Uterus (tissue), 4 donors: ENCODE data around the gene CHMP1A. TPM values are rescaled to one million over a fixed set of nuclear protein-coding genes. Genes with fewer than 3 reads are reported as not detected.

Experiments used
- DNase-seq, 2 donors: peaks; one replicate each; pipeline ENCODE4 v3.0.0-alpha.2; 2019 to 2020
- H3K27ac ChIP-seq, 2 donors: fragments of 200-600 bp; sonication (generic); 1 replicate in 1 of 2; 2 replicates in 1 of 2; pipeline ENCODE4 v1.5.1; 2016 to 2018
- H3K27me3 ChIP-seq, 2 donors: fragments of 200-600 bp; sonication (generic); one replicate each; pipeline ENCODE4 v1.5.1; 2018 to 2019; ENCODE audit warnings: control low read depth in 1 of 2
- H3K36me3 ChIP-seq, 2 donors: fragments of 200-600 bp; sonication (generic); one replicate each; pipeline ENCODE4 v1.5.1; 2019; ENCODE audit warnings: control low read depth in 1 of 2
- H3K4me1 ChIP-seq, 2 donors: fragments of 200-600 bp; sonication (generic); one replicate each; pipeline ENCODE4 v1.5.1; 2018 to 2019; ENCODE audit warnings: control low read depth in 1 of 2
- H3K4me3 ChIP-seq, 2 donors: fragments of 200-600 bp; sonication (generic); 1 replicate in 1 of 2; 2 replicates in 1 of 2; pipeline ENCODE4 v1.5.1; 2018 to 2019; ENCODE audit warnings: mild to moderate bottlenecking in 1 of 2
- H3K9me3 ChIP-seq, 2 donors: fragments of 200-600 bp; sonication (generic); one replicate each; pipeline ENCODE4 v1.5.1; 2019; ENCODE audit warnings: control low read depth in 1 of 2
- POLR2A ChIP-seq, 2 donors: fragments of 450-650 bp; IDR thresholded peaks; one replicate each; pipeline ENCODE4 v1.6.1; 2016; ENCODE audit warnings: antibody characterized with exemption in 2 of 2, mild to moderate bottlenecking in 1 of 2, moderate library complexity in 1 of 2
- intact Hi-C: fragments of 100-400 bp; cut with DNase I; formaldehyde crosslinking; loops from one replicate; pipeline ENCODE4 v1.15.1; 2023; ENCODE audit warnings: low total_unique reads
- total RNA-seq, 4 donors: library from RNA; depleted of rRNA in 3 of 4; stranded (reverse); fragments of >200 nt in 3 of 4; gene quantifications; one replicate each; pipeline versions ENCODE4 v1.1.0 to v1.2.4, GENCODE V29; 2014 to 2023
- TF ChIP-seq, protein P1 (sequence below), 4 experiments: fragments of 200-600 bp in 2 of 4; fragments of 450-650 bp in 2 of 4; sonication (generic) in 2 of 4; IDR thresholded peaks; one replicate each; pipeline ENCODE4 v1.5.1; 2016 to 2019; ENCODE audit warnings: antibody characterized with exemption in 4 of 4, mild to moderate bottlenecking in 2 of 4, moderate library complexity in 1 of 4
- donor health status: DM: yes; HTN: yes; CAD: no.

Gene CHMP1A
- total RNA-seq, 4 donors from 2014 or later, result 26.9 to 84.3 (median 58.7) TPM

DNA sequence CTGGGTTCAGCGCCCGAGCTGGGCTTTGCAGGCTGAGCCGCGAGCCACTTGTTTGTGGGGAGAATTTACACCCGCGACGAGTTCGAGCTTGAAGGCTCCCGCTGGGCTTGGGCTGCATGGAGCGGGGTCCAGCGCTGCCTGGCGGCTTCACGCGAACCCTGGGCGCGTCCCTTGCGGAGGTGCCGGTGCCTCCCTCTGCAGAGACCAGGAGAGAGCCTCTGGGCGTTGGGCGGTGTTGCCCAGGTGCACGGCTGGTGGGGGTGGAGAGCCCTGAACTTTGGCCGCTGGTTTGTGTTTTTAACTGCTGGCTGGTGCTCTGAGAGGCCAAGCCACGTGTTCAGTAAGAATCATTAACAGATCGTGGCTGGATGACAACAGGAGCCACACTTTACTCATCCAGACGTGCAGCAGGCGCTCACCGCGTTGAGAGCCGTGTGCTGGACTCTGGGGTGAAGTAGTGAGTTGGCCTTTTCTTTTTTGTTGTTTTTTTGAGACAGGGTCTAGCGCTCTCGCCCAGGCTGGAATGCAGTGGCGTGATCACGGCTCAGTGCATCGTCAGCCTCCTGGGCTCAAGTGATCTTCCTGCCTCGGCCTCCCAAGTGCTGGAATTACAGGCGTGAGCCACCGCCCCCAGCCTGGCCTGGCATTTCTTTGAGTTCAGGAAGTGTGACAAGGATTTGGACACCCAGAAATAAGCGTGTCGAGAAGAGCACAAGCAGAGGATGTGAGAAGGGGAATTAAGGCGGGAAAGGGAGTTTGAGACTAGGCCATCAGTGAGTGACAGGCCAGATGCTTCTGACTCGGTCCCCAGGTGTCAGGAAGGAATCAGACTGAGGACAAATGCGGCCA is 29.8 kb upstream of the CHMP1A start:
- no peaks in the 10 kb centered on the region for H3K9me3 ChIP-seq
- H3K4me1 ChIP-seq, result peaks cover 4 to 6% of the 10 kb centered on the region in 2 donors
- H3K27ac ChIP-seq, result peak overlapping the region; percentile 87 to 93
- H3K27me3 ChIP-seq, result no peaks in the 10 kb centered on the region
- DNase-seq, result no peak
- peak overlapping the region; percentile 59 to 91 for H3K4me3 ChIP-seq
- H3K36me3 ChIP-seq, result no peaks in the 10 kb centered on the region
- no peak for TF ChIP-seq POLR2A (IDR thresholded peaks at IDR 0.05)
- TF ChIP-seq, protein P1, sequence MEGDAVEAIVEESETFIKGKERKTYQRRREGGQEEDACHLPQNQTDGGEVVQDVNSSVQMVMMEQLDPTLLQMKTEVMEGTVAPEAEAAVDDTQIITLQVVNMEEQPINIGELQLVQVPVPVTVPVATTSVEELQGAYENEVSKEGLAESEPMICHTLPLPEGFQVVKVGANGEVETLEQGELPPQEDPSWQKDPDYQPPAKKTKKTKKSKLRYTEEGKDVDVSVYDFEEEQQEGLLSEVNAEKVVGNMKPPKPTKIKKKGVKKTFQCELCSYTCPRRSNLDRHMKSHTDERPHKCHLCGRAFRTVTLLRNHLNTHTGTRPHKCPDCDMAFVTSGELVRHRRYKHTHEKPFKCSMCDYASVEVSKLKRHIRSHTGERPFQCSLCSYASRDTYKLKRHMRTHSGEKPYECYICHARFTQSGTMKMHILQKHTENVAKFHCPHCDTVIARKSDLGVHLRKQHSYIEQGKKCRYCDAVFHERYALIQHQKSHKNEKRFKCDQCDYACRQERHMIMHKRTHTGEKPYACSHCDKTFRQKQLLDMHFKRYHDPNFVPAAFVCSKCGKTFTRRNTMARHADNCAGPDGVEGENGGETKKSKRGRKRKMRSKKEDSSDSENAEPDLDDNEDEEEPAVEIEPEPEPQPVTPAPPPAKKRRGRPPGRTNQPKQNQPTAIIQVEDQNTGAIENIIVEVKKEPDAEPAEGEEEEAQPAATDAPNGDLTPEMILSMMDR (IDR thresholded peaks at IDR 0.05), result no peak
- intact Hi-C loops, result no loop called here

DNA sequence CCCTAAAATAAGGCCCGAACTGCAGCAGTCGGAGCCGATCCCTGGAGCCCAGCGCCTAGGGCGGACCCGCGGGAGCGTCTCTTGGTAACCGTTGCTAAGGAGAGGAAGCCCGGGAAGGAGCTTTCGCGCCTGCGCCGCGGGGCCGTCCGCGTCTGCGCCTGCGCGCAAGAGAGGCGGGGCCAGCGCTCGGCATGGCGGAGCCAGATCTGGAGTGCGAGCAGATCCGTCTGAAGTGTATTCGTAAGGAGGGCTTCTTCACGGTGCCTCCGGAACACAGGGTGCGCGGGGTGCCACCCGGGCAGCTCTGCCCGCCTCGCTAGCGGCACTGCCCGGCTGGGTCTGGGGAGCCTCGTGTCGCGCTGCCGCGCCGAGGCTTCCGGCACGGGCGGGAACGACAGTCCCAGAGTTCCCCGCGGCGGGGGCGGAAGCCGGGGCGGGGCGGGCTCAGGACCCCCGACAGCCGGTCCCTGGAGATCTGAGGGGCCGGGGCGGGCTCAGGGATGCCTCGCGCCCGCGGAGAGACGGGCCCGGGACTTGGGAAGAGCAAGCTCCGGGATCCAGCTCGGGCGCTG is 29.1 kb upstream of the CHMP1A start, which contains the start of gene CDK10:
Gene CDK10, plus strand, starts transcription at position 170 of the 572 bp plus-strand sequence. Its CDS starts 22 bp downstream, at position 192.
- H3K4me3 ChIP-seq, result peak within 1 kb of the TSS; percentile 59 to 91
- H3K27ac ChIP-seq, result peak within 1 kb of the TSS; percentile 87 to 93
- DNase-seq, result peak; percentile 86 to 94
- H3K4me1 ChIP-seq, result peaks cover 4 to 6% of the 10 kb centered on the region in 2 donors
- H3K27me3 ChIP-seq, result no peaks in the 10 kb centered on the region
- TF ChIP-seq POLR2A (IDR thresholded peaks at IDR 0.05), result peak; percentile 69 to 87
- TF ChIP-seq, protein P1 (IDR thresholded peaks at IDR 0.05), result no peak
- H3K36me3 ChIP-seq, result no peaks in the 10 kb centered on the region
- no peaks in the 10 kb centered on the region for H3K9me3 ChIP-seq
- intact Hi-C loops, result no loop called here

DNA sequence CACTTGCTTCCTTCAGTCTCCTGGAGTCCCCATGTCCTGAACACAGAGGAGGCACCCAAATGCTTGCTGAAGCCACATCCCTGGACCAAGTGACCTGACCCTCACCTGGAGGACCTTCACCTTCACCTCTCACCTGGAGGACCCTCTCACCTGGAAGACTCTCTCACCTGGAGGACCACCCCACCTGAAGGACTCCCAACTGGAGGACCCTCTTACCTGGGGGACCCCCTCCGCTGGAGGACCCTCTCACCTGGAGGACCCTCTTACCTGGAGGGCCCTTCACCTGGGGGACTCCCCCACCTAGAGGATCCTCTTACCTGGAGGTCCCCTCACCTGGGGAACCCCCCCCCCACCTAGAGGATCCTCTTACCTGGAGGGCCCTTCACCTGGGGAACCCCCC is 28.4 kb upstream of the CHMP1A start:
- H3K36me3 ChIP-seq, result no peaks in the 10 kb centered on the region
- H3K27me3 ChIP-seq, result no peaks in the 10 kb centered on the region
- no peak overlapping the region for H3K4me3 ChIP-seq
- peaks cover 4 to 6% of the 10 kb centered on the region in 2 donors for H3K4me1 ChIP-seq
- no peak for TF ChIP-seq POLR2A (IDR thresholded peaks at IDR 0.05)
- TF ChIP-seq, protein P1 (IDR thresholded peaks at IDR 0.05), result no peak
- no peaks in the 10 kb centered on the region for H3K9me3 ChIP-seq
- intact Hi-C loops, result no loop called here
- H3K27ac ChIP-seq, result no peak overlapping the region
- DNase-seq, result no peak

GRCh38 chr16:89678258-89678657 is 20.8 kb upstream of the CHMP1A start:
- Histone ChIP-seq H3K9me3 (no peaks in the 10 kb centered on the region), H3K4me3 (no peak overlapping the region), H3K4me1 (no peaks in the 10 kb centered on the region), H3K27me3 (no peaks in the 10 kb centered on the region), H3K36me3 (no peaks in the 10 kb centered on the region), H3K27ac (no peak overlapping the region)
- no peak for DNase-seq
- TF ChIP-seq, protein P1 (IDR thresholded peaks at IDR 0.05), result no peak
- TF ChIP-seq POLR2A (IDR thresholded peaks at IDR 0.05), result no peak
- intact Hi-C loops, result no loop called here
